ENCODE results near the gene IRGQ. TPM values are rescaled to one million over a fixed set of nuclear protein-coding genes. Genes with fewer than 3 reads are reported as not detected.

The IRGQ gene
- total and polyA plus RNA-seq, 4 donors = 25.2 to 60.9 (median 45.9) TPM

- H3K4me3 ChIP-seq (ENCODE audit: low read depth, low read length) = no peak overlapping the region
- peaks cover 4% of the 10 kb centered on the region for H3K4me1 ChIP-seq (ENCODE audit: control insufficient read depth, insufficient read depth, low read length)
- 73% methylated on average over 10 of the region's 14 CpGs for WGBS (ENCODE audit: insufficient coverage)
- peaks cover 52% of the 10 kb centered on the region for H3K36me3 ChIP-seq (ENCODE audit: control insufficient read depth, insufficient read depth, low read length)
- no peak overlapping the region for H3K27ac ChIP-seq (ENCODE audit: low read depth, low read length)
- no peaks in the 10 kb centered on the region for H3K9me3 ChIP-seq (ENCODE audit: control insufficient read depth, insufficient read depth, low read length)
- no peaks in the 10 kb centered on the region for H3K27me3 ChIP-seq (ENCODE audit: control insufficient read depth, insufficient read depth, low read length)
- peak in 1 of 6 donors; percentile 35 for DNase-seq (ENCODE audit: low read depth in 4 of 6, low spot score in 6 of 6)
These were observed 33.2 kb downstream of the IRGQ start for GRCh38 chr19:43562698-43563241.

- Histone ChIP-seq H3K4me1 (ENCODE audit: control insufficient read depth, insufficient read depth, low read length) (peaks cover 4% of the 10 kb centered on the region), H3K4me3 (ENCODE audit: low read depth, low read length) (no peak overlapping the region), H3K27ac (ENCODE audit: low read depth, low read length) (no peak overlapping the region), H3K27me3 (ENCODE audit: control insufficient read depth, insufficient read depth, low read length) (no peaks in the 10 kb centered on the region), H3K9me3 (ENCODE audit: control insufficient read depth, insufficient read depth, low read length) (no peaks in the 10 kb centered on the region), H3K36me3 (ENCODE audit: control insufficient read depth, insufficient read depth, low read length) (peaks cover 55% of the 10 kb centered on the region)
- DNase-seq (ENCODE audit: low read depth in 4 of 6, low spot score in 6 of 6) = no peak
- WGBS (ENCODE audit: insufficient coverage) = no CpG with 5 or more reads among the region's 6 CpGs
These were observed 33.7 kb downstream of the IRGQ start for GRCh38 chr19:43562226-43562697.

GRCh38 chr19:43561139-43561970 lies 34.6 kb downstream of the IRGQ start:
- H3K4me1 ChIP-seq (ENCODE audit: control insufficient read depth, insufficient read depth, low read length) = peaks cover 4% of the 10 kb centered on the region
- WGBS (ENCODE audit: insufficient coverage) = 89% methylated on average over 10 of the region's 12 CpGs
- DNase-seq (ENCODE audit: low read depth in 4 of 6, low spot score in 6 of 6) = no peak
- H3K27ac ChIP-seq (ENCODE audit: low read depth, low read length) = no peak overlapping the region
- peaks cover 62% of the 10 kb centered on the region for H3K36me3 ChIP-seq (ENCODE audit: control insufficient read depth, insufficient read depth, low read length)
- no peaks in the 10 kb centered on the region for H3K27me3 ChIP-seq (ENCODE audit: control insufficient read depth, insufficient read depth, low read length)
- H3K4me3 ChIP-seq (ENCODE audit: low read depth, low read length) = no peak overlapping the region
- no peaks in the 10 kb centered on the region for H3K9me3 ChIP-seq (ENCODE audit: control insufficient read depth, insufficient read depth, low read length)

- DNase-seq (ENCODE audit: low read depth in 4 of 6, low spot score in 6 of 6) = no peak
- no peak overlapping the region for H3K4me3 ChIP-seq (ENCODE audit: low read depth, low read length)
- no peaks in the 10 kb centered on the region for H3K27me3 ChIP-seq (ENCODE audit: control insufficient read depth, insufficient read depth, low read length)
- H3K4me1 ChIP-seq (ENCODE audit: control insufficient read depth, insufficient read depth, low read length) = peaks cover 4% of the 10 kb centered on the region
- H3K9me3 ChIP-seq (ENCODE audit: control insufficient read depth, insufficient read depth, low read length) = no peaks in the 10 kb centered on the region
- 82% methylated on average over 6 of the region's 6 CpGs for WGBS (ENCODE audit: insufficient coverage)
- peaks cover 65% of the 10 kb centered on the region for H3K36me3 ChIP-seq (ENCODE audit: control insufficient read depth, insufficient read depth, low read length)
- H3K27ac ChIP-seq (ENCODE audit: low read depth, low read length) = no peak overlapping the region
These were observed 35.2 kb downstream of the IRGQ start for GRCh38 chr19:43560687-43561086.

- Histone ChIP-seq H3K9me3 (ENCODE audit: control insufficient read depth, insufficient read depth, low read length) (no peaks in the 10 kb centered on the region), H3K4me3 (ENCODE audit: low read depth, low read length) (no peak overlapping the region), H3K27me3 (ENCODE audit: control insufficient read depth, insufficient read depth, low read length) (no peaks in the 10 kb centered on the region), H3K4me1 (ENCODE audit: control insufficient read depth, insufficient read depth, low read length) (no peaks in the 10 kb centered on the region), H3K36me3 (ENCODE audit: control insufficient read depth, insufficient read depth, low read length) (peaks cover 77% of the 10 kb centered on the region), H3K27ac (ENCODE audit: low read depth, low read length) (no peak overlapping the region)
- 8% methylated on average over 4 of the region's 8 CpGs for WGBS (ENCODE audit: insufficient coverage)
- peak in 3 of 6 donors; percentile 49 to 91 (median 90) for DNase-seq (ENCODE audit: low read depth in 4 of 6, low spot score in 6 of 6)
These were observed 40.7 kb downstream of the IRGQ start for GRCh38 chr19:43555185-43555770.

GRCh38 chr19:43554317-43554895 lies 41.5 kb downstream of the IRGQ start:
- Histone ChIP-seq H3K27ac (ENCODE audit: low read depth, low read length) (no peak overlapping the region), H3K27me3 (ENCODE audit: control insufficient read depth, insufficient read depth, low read length) (no peaks in the 10 kb centered on the region), H3K36me3 (ENCODE audit: control insufficient read depth, insufficient read depth, low read length) (peaks cover 75% of the 10 kb centered on the region), H3K9me3 (ENCODE audit: control insufficient read depth, insufficient read depth, low read length) (no peaks in the 10 kb centered on the region), H3K4me1 (ENCODE audit: control insufficient read depth, insufficient read depth, low read length) (no peaks in the 10 kb centered on the region), H3K4me3 (ENCODE audit: low read depth, low read length) (no peak overlapping the region)
- no peak for DNase-seq (ENCODE audit: low read depth in 4 of 6, low spot score in 6 of 6)
- 97% methylated on average over 14 of the region's 15 CpGs for WGBS (ENCODE audit: insufficient coverage)

GRCh38 chr19:43553656-43554055 lies 42.3 kb downstream of the IRGQ start:
- H3K4me3 ChIP-seq (ENCODE audit: low read depth, low read length) = no peak overlapping the region
- 94% methylated on average over 3 of the region's 4 CpGs for WGBS (ENCODE audit: insufficient coverage)

GRCh38 chr19:43552616-43553015 lies 43.3 kb downstream of the IRGQ start:
- 0% methylated on average over 1 of the region's 3 CpGs for WGBS (ENCODE audit: insufficient coverage)
- peaks cover 72% of the 10 kb centered on the region for H3K36me3 ChIP-seq (ENCODE audit: control insufficient read depth, insufficient read depth, low read length)

More at GRCh38 chr19:43553656-43554055, 42.3 kb downstream of the IRGQ start:
- Histone ChIP-seq H3K27ac (ENCODE audit: low read depth, low read length) (no peak overlapping the region), H3K9me3 (ENCODE audit: control insufficient read depth, insufficient read depth, low read length) (no peaks in the 10 kb centered on the region), H3K36me3 (ENCODE audit: control insufficient read depth, insufficient read depth, low read length) (peaks cover 75% of the 10 kb centered on the region), H3K27me3 (ENCODE audit: control insufficient read depth, insufficient read depth, low read length) (no peaks in the 10 kb centered on the region), H3K4me1 (ENCODE audit: control insufficient read depth, insufficient read depth, low read length) (no peaks in the 10 kb centered on the region)
- DNase-seq (ENCODE audit: low read depth in 4 of 6, low spot score in 6 of 6) = no peak

GRCh38 chr19:43552198-43552450 lies 43.8 kb downstream of the IRGQ start:
- Histone ChIP-seq H3K9me3 (ENCODE audit: control insufficient read depth, insufficient read depth, low read length) (no peaks in the 10 kb centered on the region), H3K27me3 (ENCODE audit: control insufficient read depth, insufficient read depth, low read length) (no peaks in the 10 kb centered on the region), H3K27ac (ENCODE audit: low read depth, low read length) (no peak overlapping the region), H3K36me3 (ENCODE audit: control insufficient read depth, insufficient read depth, low read length) (peaks cover 72% of the 10 kb centered on the region), H3K4me3 (ENCODE audit: low read depth, low read length) (no peak overlapping the region), H3K4me1 (ENCODE audit: control insufficient read depth, insufficient read depth, low read length) (no peaks in the 10 kb centered on the region)
- no peak for DNase-seq (ENCODE audit: low read depth in 4 of 6, low spot score in 6 of 6)
- no CpG with 5 or more reads among the region's 3 CpGs for WGBS (ENCODE audit: insufficient coverage)

More at GRCh38 chr19:43552616-43553015, 43.3 kb downstream of the IRGQ start:
- Histone ChIP-seq H3K4me1 (ENCODE audit: control insufficient read depth, insufficient read depth, low read length) (no peaks in the 10 kb centered on the region), H3K27ac (ENCODE audit: low read depth, low read length) (no peak overlapping the region), H3K9me3 (ENCODE audit: control insufficient read depth, insufficient read depth, low read length) (no peaks in the 10 kb centered on the region), H3K27me3 (ENCODE audit: control insufficient read depth, insufficient read depth, low read length) (no peaks in the 10 kb centered on the region), H3K4me3 (ENCODE audit: low read depth, low read length) (no peak overlapping the region)
- no peak for DNase-seq (ENCODE audit: low read depth in 4 of 6, low spot score in 6 of 6)
